ENCODE data around the gene NPFFR2.

GRCh38 chr4:72119946-72120345 is 88.1 kb downstream of the NPFFR2 start:
- TF ChIP-seq CTCF (IDR thresholded peaks at IDR 0.05) (no peak), POLR2A (IDR thresholded peaks at IDR 0.05) (no peak)

Data from right lobe of liver (tissue), 4 donors.